Measurements from ENCODE around the gene TRPM3. TPM values are rescaled to one million over a fixed set of nuclear protein-coding genes. Genes with fewer than 3 reads are reported as not detected.
A peak's percentile ranks its signal among the peaks of the same experiment; 100 is the strongest.

TRPM3 gene
- total and polyA plus RNA-seq, 2 of the 13 experiments (the other 11 are each of a cell fraction or from before 2014, with no cell fraction given): not detected

DNA sequence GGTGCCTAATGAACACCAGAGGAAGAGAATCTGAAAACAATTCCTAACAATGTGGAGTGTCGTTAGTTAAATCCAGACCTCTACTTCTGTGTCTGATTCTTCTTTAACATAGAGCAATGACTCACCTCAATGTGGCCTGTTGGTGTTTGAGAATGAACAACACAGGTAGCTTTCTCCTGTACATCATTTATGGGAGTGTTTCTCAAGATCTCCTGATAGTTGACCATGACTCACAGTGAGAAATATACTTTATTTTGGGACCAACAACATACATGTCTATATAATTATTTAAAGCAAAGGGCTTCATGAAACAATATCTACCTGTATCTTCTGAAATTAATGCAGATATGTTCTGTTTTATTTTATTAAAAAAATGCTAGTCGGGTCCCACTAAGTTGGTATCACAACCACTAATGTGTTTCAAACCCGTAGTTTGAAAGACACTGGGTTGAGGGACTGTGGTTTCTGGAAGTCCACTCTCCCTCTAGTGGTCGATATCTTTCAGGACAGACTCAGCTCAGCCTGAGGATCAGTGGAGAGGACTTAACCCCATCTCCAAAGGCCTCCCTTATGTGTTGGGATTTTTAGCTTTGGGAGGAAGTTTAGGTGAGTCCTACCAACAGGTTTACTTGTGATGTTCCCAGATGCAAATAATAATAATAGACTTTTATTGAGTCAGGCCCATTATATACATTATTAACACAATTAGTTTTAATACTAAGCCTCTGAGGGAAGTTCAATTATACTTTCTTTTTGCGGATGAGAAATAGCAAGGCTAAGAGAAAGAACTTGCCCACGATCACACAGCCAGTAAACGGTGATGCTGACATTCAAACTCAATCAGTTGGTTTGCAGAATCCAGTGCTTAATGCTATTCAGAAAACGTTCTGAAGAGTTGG, 636.9 kb downstream of the TRPM3 start (continued):
- TF ChIP-seq, protein P1, sequence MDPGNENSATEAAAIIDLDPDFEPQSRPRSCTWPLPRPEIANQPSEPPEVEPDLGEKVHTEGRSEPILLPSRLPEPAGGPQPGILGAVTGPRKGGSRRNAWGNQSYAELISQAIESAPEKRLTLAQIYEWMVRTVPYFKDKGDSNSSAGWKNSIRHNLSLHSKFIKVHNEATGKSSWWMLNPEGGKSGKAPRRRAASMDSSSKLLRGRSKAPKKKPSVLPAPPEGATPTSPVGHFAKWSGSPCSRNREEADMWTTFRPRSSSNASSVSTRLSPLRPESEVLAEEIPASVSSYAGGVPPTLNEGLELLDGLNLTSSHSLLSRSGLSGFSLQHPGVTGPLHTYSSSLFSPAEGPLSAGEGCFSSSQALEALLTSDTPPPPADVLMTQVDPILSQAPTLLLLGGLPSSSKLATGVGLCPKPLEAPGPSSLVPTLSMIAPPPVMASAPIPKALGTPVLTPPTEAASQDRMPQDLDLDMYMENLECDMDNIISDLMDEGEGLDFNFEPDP (CRISPR knock-in tag; conservative IDR thresholded peaks at IDR 0.05): no peak
- TF ChIP-seq NFE2 (CRISPR knock-in tag; IDR thresholded peaks at IDR 0.05): no peak
- no peak for TF ChIP-seq ZSCAN29 (CRISPR knock-in tag; conservative IDR thresholded peaks at IDR 0.05)
- TF ChIP-seq ZNF260 (CRISPR knock-in tag; IDR thresholded peaks at IDR 0.05; ENCODE audit: borderline replicate concordance, low read depth): no peak
- TF ChIP-seq ZNF17 (CRISPR knock-in tag; IDR thresholded peaks at IDR 0.05): no peak
- no peak for TF ChIP-seq PRPF4 (IDR thresholded peaks at IDR 0.05; ENCODE audit: low read depth, low read length, poor library complexity, severe bottlenecking)
- TF ChIP-seq, protein P2, sequence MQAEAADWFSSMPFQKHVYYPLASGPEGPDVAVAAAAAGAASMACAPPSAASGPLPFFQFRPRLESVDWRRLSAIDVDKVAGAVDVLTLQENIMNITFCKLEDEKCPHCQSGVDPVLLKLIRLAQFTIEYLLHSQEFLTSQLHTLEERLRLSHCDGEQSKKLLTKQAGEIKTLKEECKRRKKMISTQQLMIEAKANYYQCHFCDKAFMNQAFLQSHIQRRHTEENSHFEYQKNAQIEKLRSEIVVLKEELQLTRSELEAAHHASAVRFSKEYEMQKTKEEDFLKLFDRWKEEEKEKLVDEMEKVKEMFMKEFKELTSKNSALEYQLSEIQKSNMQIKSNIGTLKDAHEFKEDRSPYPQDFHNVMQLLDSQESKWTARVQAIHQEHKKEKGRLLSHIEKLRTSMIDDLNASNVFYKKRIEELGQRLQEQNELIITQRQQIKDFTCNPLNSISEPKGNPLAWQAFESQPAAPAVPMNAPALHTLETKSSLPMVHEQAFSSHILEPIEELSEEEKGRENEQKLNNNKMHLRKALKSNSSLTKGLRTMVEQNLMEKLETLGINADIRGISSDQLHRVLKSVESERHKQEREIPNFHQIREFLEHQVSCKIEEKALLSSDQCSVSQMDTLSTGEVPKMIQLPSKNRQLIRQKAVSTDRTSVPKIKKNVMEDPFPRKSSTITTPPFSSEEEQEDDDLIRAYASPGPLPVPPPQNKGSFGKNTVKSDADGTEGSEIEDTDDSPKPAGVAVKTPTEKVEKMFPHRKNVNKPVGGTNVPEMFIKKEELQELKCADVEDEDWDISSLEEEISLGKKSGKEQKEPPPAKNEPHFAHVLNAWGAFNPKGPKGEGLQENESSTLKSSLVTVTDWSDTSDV (CRISPR knock-in tag; IDR thresholded peaks at IDR 0.05): no peak
- peak; percentile 38; the same call in 1 of the 2 replicates for TF ChIP-seq SAP130 (CRISPR knock-in tag; IDR thresholded peaks at IDR 0.05; ENCODE audit: low read depth)
- no peak for TF ChIP-seq ZNF660 (CRISPR knock-in tag; IDR thresholded peaks at IDR 0.05; ENCODE audit: borderline replicate concordance, low read depth)
- TF ChIP-seq, protein P3, sequence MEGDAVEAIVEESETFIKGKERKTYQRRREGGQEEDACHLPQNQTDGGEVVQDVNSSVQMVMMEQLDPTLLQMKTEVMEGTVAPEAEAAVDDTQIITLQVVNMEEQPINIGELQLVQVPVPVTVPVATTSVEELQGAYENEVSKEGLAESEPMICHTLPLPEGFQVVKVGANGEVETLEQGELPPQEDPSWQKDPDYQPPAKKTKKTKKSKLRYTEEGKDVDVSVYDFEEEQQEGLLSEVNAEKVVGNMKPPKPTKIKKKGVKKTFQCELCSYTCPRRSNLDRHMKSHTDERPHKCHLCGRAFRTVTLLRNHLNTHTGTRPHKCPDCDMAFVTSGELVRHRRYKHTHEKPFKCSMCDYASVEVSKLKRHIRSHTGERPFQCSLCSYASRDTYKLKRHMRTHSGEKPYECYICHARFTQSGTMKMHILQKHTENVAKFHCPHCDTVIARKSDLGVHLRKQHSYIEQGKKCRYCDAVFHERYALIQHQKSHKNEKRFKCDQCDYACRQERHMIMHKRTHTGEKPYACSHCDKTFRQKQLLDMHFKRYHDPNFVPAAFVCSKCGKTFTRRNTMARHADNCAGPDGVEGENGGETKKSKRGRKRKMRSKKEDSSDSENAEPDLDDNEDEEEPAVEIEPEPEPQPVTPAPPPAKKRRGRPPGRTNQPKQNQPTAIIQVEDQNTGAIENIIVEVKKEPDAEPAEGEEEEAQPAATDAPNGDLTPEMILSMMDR (CRISPR knock-in tag; IDR thresholded peaks at IDR 0.05): peak; percentile 80
- no peak for TF ChIP-seq KMT2B (CRISPR knock-in tag; IDR thresholded peaks at IDR 0.05)
- TF ChIP-seq ZSCAN9 (CRISPR knock-in tag; IDR thresholded peaks at IDR 0.05; ENCODE audit: borderline replicate concordance): no peak
- TF ChIP-seq, protein P4, sequence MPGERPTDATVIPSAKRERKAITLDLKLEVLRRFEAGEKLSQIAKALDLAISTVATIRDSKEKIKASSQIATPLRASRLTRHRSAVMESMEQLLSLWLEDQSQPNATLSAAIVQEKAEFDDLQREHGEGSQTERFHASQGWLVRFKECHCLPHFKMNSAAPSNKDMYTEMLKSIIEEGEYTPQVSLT (CRISPR knock-in tag; IDR thresholded peaks at IDR 0.05; ENCODE audit: borderline replicate concordance, low read depth): no peak
- peak; percentile 85 for TF ChIP-seq STAG1 (CRISPR knock-in tag; IDR thresholded peaks at IDR 0.05)
- TF ChIP-seq ZFP90 (CRISPR knock-in tag; IDR thresholded peaks at IDR 0.05; ENCODE audit: borderline replicate concordance): no peak
- TF ChIP-seq, protein P5, sequence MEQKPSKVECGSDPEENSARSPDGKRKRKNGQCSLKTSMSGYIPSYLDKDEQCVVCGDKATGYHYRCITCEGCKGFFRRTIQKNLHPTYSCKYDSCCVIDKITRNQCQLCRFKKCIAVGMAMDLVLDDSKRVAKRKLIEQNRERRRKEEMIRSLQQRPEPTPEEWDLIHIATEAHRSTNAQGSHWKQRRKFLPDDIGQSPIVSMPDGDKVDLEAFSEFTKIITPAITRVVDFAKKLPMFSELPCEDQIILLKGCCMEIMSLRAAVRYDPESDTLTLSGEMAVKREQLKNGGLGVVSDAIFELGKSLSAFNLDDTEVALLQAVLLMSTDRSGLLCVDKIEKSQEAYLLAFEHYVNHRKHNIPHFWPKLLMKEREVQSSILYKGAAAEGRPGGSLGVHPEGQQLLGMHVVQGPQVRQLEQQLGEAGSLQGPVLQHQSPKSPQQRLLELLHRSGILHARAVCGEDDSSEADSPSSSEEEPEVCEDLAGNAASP (CRISPR knock-in tag; IDR thresholded peaks at IDR 0.05; ENCODE audit: borderline replicate concordance): peak; percentile 49; the same call in 1 of the 2 replicates
- TF ChIP-seq PRMT3 (CRISPR knock-in tag; IDR thresholded peaks at IDR 0.05; ENCODE audit: borderline replicate concordance, low read depth): no peak
- TF ChIP-seq RXRB (CRISPR knock-in tag; IDR thresholded peaks at IDR 0.05; ENCODE audit: borderline replicate concordance): peak; percentile 36; the same call in 1 of the 2 replicates
- no peak for TF ChIP-seq ASH2L (IDR thresholded peaks at IDR 0.05; ENCODE audit: insufficient read length, low read depth, low read length)
- TF ChIP-seq, protein P6, sequence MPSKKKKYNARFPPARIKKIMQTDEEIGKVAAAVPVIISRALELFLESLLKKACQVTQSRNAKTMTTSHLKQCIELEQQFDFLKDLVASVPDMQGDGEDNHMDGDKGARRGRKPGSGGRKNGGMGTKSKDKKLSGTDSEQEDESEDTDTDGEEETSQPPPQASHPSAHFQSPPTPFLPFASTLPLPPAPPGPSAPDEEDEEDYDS (CRISPR knock-in tag; IDR thresholded peaks at IDR 0.05): no peak

Measured in HepG2 (cell line).